PC-9 (cell line): ENCODE results near the gene AP4M1. TPM values are rescaled to one million over a fixed set of nuclear protein-coding genes. Genes with fewer than 3 reads are reported as not detected.
A peak's percentile ranks its signal among the peaks of the same experiment; 100 is the strongest.

ENCODE experiments used
- BruUV-seq: library from RNA; stranded (reverse); fragments of 400-500 nt; replicated peaks from 2 replicates; lab custom pipeline; 2021; lab: Mats Ljungman, UMichigan
- CTCF ChIA-PET: fragments of 300-600 bp; sonication (Branson Sonifier 250); formaldehyde crosslinking; loops from one replicate; lab custom pipeline; 2022; ENCODE audit warnings: antibody characterized with exemption; lab: Charles Lee
- POLR2A ChIA-PET: fragments of 300-600 bp; sonication (Branson Sonifier 250); formaldehyde crosslinking; loops from one replicate; lab custom pipeline; 2022; ENCODE audit warnings: antibody characterized with exemption; ENCODE audit not compliant: unreplicated experiment; lab: Charles Lee
- DNase-seq, 2 experiments: peaks; one replicate each; pipeline versions ENCODE4 v3.0.0 to v3.0.0-alpha.2; 2015 to 2022; ENCODE audit warnings: mixed read lengths in 1 of 2
- H2AFZ ChIP-seq: fragments of 200-600 bp; sonication (generic); 2 replicates; pipeline ENCODE4 v1.8.1; 2017; ENCODE audit warnings: antibody characterized with exemption
- H3F3A ChIP-seq: fragments of 200-600 bp; sonication (generic); 2 replicates; pipeline ENCODE4 v1.8.1; 2017; ENCODE audit warnings: antibody characterized with exemption, mild to moderate bottlenecking, low read depth; ENCODE audit not compliant: insufficient read depth
- H3K27ac ChIP-seq: fragments of 200-600 bp; sonication (generic); 2 replicates; pipeline ENCODE4 v1.6.1; 2016; ENCODE audit warnings: mixed run types
- H3K27me3 ChIP-seq: fragments of 200-600 bp; sonication (generic); 2 replicates; pipeline ENCODE4 v1.6.1; 2016; ENCODE audit warnings: low read depth, mixed run types; ENCODE audit not compliant: insufficient read depth
- H3K36me3 ChIP-seq: fragments of 200-600 bp; sonication (generic); 2 replicates; pipeline ENCODE4 v1.6.1; 2016; ENCODE audit warnings: low read depth, mixed run types
- H3K4me1 ChIP-seq: fragments of 200-600 bp; sonication (generic); replicated peaks from 2 replicates; pipeline ENCODE4 v1.6.1; 2016; ENCODE audit warnings: mixed run types; ENCODE audit not compliant: insufficient read depth
- H3K4me2 ChIP-seq: fragments of 200-600 bp; sonication (generic); 2 replicates; pipeline ENCODE4 v1.6.1; 2017; ENCODE audit warnings: mixed run types
- H3K4me3 ChIP-seq: fragments of 200-600 bp; sonication (generic); 2 replicates; pipeline ENCODE4 v1.6.1; 2016; ENCODE audit warnings: mixed run types
- H3K79me2 ChIP-seq: fragments of 200-600 bp; sonication (generic); 2 replicates; pipeline ENCODE4 v1.6.1; 2017; ENCODE audit warnings: low read depth, mixed run types
- H3K9me2 ChIP-seq: fragments of 200-600 bp; sonication (generic); 2 replicates; pipeline ENCODE4 v1.8.1; 2017; ENCODE audit warnings: mild to moderate bottlenecking; ENCODE audit not compliant: insufficient read depth
- H3K9me3 ChIP-seq: fragments of 200-600 bp; sonication (generic); 2 replicates; pipeline ENCODE4 v1.8.1; 2016; ENCODE audit warnings: low read depth; ENCODE audit not compliant: insufficient read depth
- H4K20me1 ChIP-seq: fragments of 200-600 bp; sonication (generic); 2 replicates; pipeline ENCODE4 v1.8.1; 2017; ENCODE audit not compliant: insufficient read depth
- CTCF ChIP-seq: fragments of 200-600 bp; sonication (generic); conservative IDR thresholded peaks from 2 replicates; pipeline ENCODE4 v1.6.1; 2017; ENCODE audit warnings: mixed run types, antibody characterized with exemption, mild to moderate bottlenecking, moderate library complexity
- EZH2 ChIP-seq: fragments of 200-600 bp; sonication (generic); IDR thresholded peaks from 2 replicates; pipeline ENCODE4 v1.8.0; 2017; ENCODE audit warnings: antibody characterized with exemption, low read depth
- intact Hi-C: fragments of 100-400 bp; cut with micrococcal nuclease; formaldehyde crosslinking; loops from one replicate; pipeline ENCODE4 v1.10.0; 2022; ENCODE audit not compliant: unreplicated experiment
- total RNA-seq: library from RNA; stranded (reverse); gene quantifications from 2 replicates; pipeline ENCODE4 v1.2.3, GENCODE V29; 2021

Gene AP4M1
- total RNA-seq, 1 experiment from 2014 or later: 18.1 TPM

- Histone ChIP-seq H3K27me3 (no peaks in the 10 kb centered on the region), H2AFZ (peak overlapping the region; percentile 56; the same call in 1 of the 2 replicates), H4K20me1 (no peaks in the 10 kb centered on the region), H3K9me2 (no peaks in the 10 kb centered on the region), H3K36me3 (no peaks in the 10 kb centered on the region; the same call in 1 of the 2 replicates), H3K4me2 (peak overlapping the region; percentile 100), H3F3A (peaks cover 43% of the 10 kb centered on the region), H3K4me3 (peak overlapping the region; percentile 41; the same call in 1 of the 2 replicates), H3K27ac (no peak overlapping the region), H3K9me3 (no peaks in the 10 kb centered on the region), H3K4me1 (peaks cover 32% of the 10 kb centered on the region), H3K79me2 (peaks cover 24% of the 10 kb centered on the region)
- DNase-seq: no peak
- POLR2A ChIA-PET: interaction anchor here (0.6 to 1.0 kb wide), 4 partner anchors 10 to 677 kb away, joined by 3 to 21 read pairs (median 6); no protein-coding TSS in a partner anchor
- CTCF ChIA-PET: interaction anchor here (0.5 to 0.7 kb wide), 2 partner anchors 336 to 996 kb away, joined by 4 to 7 read pairs; partner anchors contain the start of gene NYAP1
- TF ChIP-seq CTCF (no peak), EZH2 (no peak)
- no TSS peak for BruUV-seq
- intact Hi-C loops: no loop called here
These were observed 46.7 kb downstream of the AP4M1 start for GRCh38 chr7:100148225-100148558.

DNA sequence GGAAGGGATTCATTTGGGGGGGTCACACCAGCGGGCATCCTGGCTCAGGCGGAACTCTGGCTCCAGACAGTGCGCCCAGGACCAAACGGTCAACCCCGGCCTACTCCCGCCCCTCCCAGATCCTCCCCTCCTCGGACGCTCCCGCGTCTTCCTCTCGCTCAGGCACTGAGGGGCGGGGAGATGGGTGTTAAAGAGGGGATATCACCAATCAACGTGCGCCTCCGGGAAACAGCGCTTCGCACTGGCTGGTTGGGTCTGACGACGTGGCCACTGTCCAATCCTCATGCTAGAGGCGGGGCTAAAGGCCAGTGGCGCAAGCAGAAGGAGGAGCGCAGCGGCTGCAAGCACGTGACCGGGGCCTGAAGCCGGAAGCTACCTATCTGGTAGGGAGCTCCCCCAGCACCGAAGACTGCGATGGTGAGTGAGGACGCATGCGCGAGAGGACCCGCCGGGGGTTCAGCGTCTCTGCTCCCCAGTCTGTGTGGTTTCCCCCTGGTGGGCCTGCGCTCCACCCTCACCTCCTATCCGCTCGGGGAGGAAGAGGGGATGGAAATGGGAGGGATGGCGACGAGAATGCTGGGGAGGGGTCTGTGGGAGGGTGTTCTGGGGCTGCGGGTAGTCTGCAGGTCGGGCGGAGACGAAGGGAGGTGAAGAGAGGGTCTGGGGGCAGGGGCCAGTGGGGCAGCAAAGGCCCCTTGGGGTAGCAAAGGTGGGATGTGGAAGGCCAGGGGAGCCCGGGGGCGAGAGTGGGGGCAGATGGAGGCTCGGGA is 47.3 kb downstream of the AP4M1 start, which contains the start of gene LAMTOR4:
TSS of gene LAMTOR4 (plus strand) at position 360 of the 770 bp plus-strand sequence. CDS start at position 415, 55 bp downstream.
- no peaks in the 10 kb centered on the region for H3K9me2 ChIP-seq
- peaks cover 35% of the 10 kb centered on the region for H3K4me1 ChIP-seq
- peaks cover 47% of the 10 kb centered on the region for H3F3A ChIP-seq
- H3K36me3 ChIP-seq: no peaks in the 10 kb centered on the region; the same call in 1 of the 2 replicates
- H4K20me1 ChIP-seq: peaks cover 1% of the 10 kb centered on the region; the same call in 1 of the 2 replicates
- CTCF ChIA-PET: interaction anchor here (0.5 kb wide), 2 partner anchors 678 to 995 kb away, joined by 6 to 7 read pairs; no protein-coding TSS in a partner anchor
- TF ChIP-seq CTCF (no peak), EZH2 (no peak)
- BruUV-seq: no TSS peak
- POLR2A ChIA-PET: interaction anchor here (0.6 to 1.0 kb wide), 11 partner anchors 11 to 1285 kb away, joined by 3 to 21 read pairs (median 5); partner anchors contain the start of genes GPC2 and ZKSCAN1
- peaks cover 24% of the 10 kb centered on the region for H3K79me2 ChIP-seq
- H3K27me3 ChIP-seq: no peaks in the 10 kb centered on the region
- no peaks in the 10 kb centered on the region for H3K9me3 ChIP-seq
- H2AFZ ChIP-seq: peak within 1 kb of the TSS; percentile 98
- intact Hi-C loops: no loop called here
- peak within 1 kb of the TSS; percentile 97 for H3K4me3 ChIP-seq
- peak within 1 kb of the TSS; percentile 100 for H3K4me2 ChIP-seq
- H3K27ac ChIP-seq: no peak within 1 kb of the TSS
- peak; percentile 95 to 99 for DNase-seq

GRCh38 chr7:100152404-100152803 is 51.0 kb downstream of the AP4M1 start:
- Histone ChIP-seq H3K9me2 (no peaks in the 10 kb centered on the region), H3K27me3 (no peaks in the 10 kb centered on the region), H3K4me2 (no peak overlapping the region), H3K27ac (no peak overlapping the region), H3K36me3 (peaks cover 4% of the 10 kb centered on the region; the same call in 1 of the 2 replicates), H3K9me3 (no peaks in the 10 kb centered on the region), H3F3A (peaks cover 63% of the 10 kb centered on the region), H3K79me2 (peaks cover 39% of the 10 kb centered on the region), H2AFZ (no peak overlapping the region), H4K20me1 (peaks cover 21% of the 10 kb centered on the region), H3K4me3 (no peak overlapping the region), H3K4me1 (peaks cover 50% of the 10 kb centered on the region)
- ChIA-PET POLR2A (interaction anchor here (0.7 kb wide), 1 partner anchor 29 kb away, joined by 7 read pairs; no protein-coding TSS in a partner anchor), CTCF (interaction anchor here (0.6 kb wide), 1 partner anchor 22 kb away, joined by 4 read pairs; no protein-coding TSS in a partner anchor)
- TF ChIP-seq EZH2: no peak
- no peak for TF ChIP-seq CTCF
- BruUV-seq: no TSS peak
- intact Hi-C loops: no loop called here
- no peak for DNase-seq
